Neuron (in vitro differentiated cells): Measurements from ENCODE around the gene CDC42BPA.
A peak's percentile ranks its signal among the peaks of the same experiment; 100 is the strongest.

Experiments
- H2AFZ ChIP-seq: one replicate; pipeline ENCODE4 v1.6.1; 2013; ENCODE audit warnings: low read depth, mild to moderate bottlenecking, inconsistent platforms, low read length, moderate library complexity
- H3K27me3 ChIP-seq: one replicate; pipeline ENCODE4 v1.6.1; 2013; ENCODE audit warnings: low read length; ENCODE audit not compliant: insufficient read depth
- H3K36me3 ChIP-seq: one replicate; pipeline ENCODE4 v1.6.1; 2013; ENCODE audit warnings: low read length; ENCODE audit not compliant: insufficient read depth
- H3K4me1 ChIP-seq: one replicate; pipeline ENCODE4 v1.6.1; 2013; ENCODE audit warnings: low read length; ENCODE audit not compliant: insufficient read depth
- H3K4me3 ChIP-seq: 2 replicates; pipeline ENCODE4 v1.5.1; 2013; ENCODE audit warnings: mild to moderate bottlenecking, low read length, moderate library complexity
- H3K9me3 ChIP-seq: one replicate; pipeline ENCODE4 v1.6.1; 2013; ENCODE audit warnings: low read length

CDC42BPA gene

DNA sequence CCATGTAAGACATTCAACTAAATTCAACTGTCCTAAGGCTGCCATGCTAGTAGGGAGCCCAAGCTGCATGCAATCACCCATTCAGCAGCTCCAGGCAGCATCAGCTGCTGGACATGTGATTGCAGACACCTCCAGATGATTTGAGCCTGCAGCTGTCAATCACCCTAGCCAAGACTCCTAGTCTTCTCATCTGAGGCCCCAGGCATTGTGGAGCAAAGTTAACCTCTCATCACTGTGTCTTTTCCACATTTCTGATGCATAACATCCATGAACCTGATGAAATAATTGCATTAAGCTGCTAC, 5.6 kb upstream of the CDC42BPA start:
- Histone ChIP-seq H3K4me1 (peaks cover 13% of the 10 kb centered on the region), H2AFZ (no peak overlapping the region), H3K4me3 (no peak overlapping the region), H3K36me3 (no peaks in the 10 kb centered on the region), H3K9me3 (no peaks in the 10 kb centered on the region), H3K27me3 (no peaks in the 10 kb centered on the region)

DNA sequence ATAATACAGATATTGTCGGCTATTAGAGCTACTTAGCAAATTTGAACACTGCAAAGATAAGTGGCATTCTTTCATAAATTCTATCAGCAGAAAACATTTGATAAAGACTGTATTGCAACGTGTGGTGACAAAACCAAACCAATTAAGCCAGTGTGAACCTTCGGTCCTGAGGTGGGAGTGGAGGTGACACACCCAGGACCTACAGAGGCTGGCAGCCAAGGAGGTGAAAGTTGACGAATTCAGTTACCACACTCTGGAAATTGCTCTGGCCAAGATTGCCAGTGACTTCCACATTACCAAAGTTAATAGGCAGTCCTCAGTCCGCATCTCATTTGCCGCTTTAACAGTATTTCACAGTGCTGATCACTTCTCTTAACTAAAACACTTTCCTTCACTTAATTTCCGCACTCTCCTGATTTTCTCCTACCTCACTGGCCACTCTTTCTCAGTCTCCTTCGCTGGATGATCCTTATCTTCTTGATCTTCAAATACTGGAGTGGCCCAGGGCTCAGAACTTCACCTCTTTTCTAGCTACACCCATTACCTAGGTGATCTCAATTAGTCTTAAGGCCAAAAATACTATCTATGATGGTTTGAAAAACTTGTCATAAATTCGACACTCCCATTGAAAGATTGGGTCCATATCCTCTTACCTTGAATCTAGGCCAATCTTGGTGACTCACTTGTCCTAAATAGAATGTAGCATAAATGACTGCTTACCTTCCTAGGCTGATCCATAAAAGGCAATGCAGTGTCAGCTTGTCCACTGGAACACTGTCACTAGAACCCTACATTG, 5.1 kb upstream of the CDC42BPA start:
- Histone ChIP-seq H3K4me1 (peaks cover 15% of the 10 kb centered on the region), H3K27me3 (no peaks in the 10 kb centered on the region), H3K9me3 (no peaks in the 10 kb centered on the region), H3K36me3 (no peaks in the 10 kb centered on the region), H2AFZ (no peak overlapping the region), H3K4me3 (no peak overlapping the region)

DNA sequence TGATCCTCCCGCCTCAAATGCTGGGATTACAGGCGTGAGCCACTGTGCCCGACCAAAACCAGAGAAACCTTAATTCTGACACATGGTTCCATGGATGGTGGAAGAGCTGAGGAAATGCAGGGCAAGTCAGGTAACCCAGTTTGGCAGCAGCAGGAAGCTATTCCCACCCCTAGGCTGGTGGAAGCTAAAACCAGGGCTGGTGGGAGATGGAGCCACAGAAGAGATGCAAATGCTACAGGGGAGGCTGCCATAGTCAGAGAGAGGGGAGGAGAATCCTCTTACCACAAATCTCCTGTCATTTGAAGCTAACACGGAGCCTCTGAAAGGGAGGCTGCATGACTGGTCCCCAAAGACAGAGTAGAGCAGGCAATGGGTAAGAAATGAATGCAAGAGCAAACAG, 4.1 kb upstream of the CDC42BPA start:
- Histone ChIP-seq H3K27me3 (no peaks in the 10 kb centered on the region), H3K4me1 (peaks cover 15% of the 10 kb centered on the region), H3K36me3 (no peaks in the 10 kb centered on the region), H2AFZ (no peak overlapping the region), H3K4me3 (no peak overlapping the region), H3K9me3 (no peaks in the 10 kb centered on the region)

DNA sequence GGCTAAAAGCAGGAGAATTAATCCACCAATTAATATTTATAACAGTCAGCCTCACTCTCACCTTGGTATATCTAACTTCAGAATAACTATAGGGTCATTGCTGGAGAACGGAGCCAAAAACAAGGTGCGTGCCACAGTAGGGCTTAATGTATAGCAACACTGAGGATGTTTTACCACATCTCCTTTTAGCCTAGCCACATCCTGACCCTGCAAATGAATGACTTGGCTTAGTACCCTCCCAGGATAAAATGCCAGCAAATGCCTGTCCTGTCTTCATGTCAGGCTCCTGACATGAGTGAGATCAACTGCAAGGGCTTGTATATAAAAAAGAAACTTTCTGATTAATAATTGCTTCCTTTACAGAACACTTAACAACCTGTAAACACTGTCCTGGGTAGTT, 2.7 kb upstream of the CDC42BPA start:
- no peaks in the 10 kb centered on the region for H3K27me3 ChIP-seq
- no peaks in the 10 kb centered on the region for H3K36me3 ChIP-seq
- H3K4me1 ChIP-seq = peaks cover 15% of the 10 kb centered on the region
- H3K9me3 ChIP-seq = no peaks in the 10 kb centered on the region
- no peak overlapping the region for H2AFZ ChIP-seq
- no peak overlapping the region for H3K4me3 ChIP-seq

DNA sequence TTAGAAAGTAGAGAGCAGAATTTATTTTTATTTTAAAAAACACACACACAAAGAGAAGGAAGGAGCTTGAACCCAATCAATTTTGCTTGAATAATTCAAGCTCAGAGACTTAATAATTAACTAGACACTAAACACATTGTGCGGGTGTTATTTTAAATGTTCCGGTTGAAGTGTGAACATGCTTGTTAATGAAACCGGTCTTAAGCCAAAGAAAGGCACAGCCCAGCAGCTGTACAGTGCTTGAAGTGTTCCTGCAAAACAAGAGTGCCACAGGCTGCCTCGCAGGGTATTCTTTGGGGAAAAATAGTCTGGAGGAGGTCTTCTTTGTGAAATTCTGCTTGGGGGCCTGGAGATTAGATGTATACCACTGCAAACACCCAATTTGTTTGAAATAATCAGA, 2.2 kb upstream of the CDC42BPA start:
- no peaks in the 10 kb centered on the region for H3K9me3 ChIP-seq
- H3K36me3 ChIP-seq = no peaks in the 10 kb centered on the region
- peaks cover 17% of the 10 kb centered on the region for H3K4me1 ChIP-seq
- H3K27me3 ChIP-seq = no peaks in the 10 kb centered on the region
- H2AFZ ChIP-seq = no peak overlapping the region
- no peak overlapping the region for H3K4me3 ChIP-seq

DNA sequence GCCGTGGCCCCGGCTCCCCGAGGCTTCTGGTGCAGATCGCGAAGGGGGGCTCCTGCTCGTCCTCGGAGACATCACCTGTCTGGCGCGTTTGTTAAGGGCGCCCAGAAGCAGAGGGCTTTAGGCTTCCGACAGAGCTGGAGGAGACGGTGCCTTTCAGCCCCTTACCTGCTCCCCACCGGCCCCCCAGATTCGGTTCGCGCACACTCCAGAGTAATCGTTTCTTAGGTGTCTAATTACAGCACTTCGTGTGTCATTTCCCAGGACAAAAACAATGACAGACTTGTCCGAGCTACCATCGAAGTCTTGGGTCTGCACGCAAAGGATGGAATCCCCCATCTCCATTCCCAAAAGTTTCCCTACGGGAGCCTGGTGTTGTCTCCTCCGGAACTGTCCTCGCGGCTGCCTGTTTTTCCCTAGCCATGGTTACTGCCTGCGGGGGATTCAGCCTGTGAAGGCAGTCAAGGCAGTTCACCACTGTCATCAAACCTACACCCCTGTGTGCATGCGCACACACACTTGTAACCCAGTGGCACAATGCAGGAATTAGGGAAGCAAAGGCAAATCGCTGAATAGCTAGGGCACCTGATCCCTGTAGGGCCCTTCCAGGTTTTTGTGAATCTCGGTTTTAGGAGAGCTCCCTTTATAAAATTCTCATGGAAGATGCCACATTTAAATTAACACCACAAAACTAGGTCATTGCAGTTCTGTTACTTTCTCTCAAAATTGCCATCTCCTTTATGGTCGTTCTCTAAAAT, 738 bp upstream of the CDC42BPA start:
- Histone ChIP-seq H3K27me3 (no peaks in the 10 kb centered on the region), H3K4me3 (peak overlapping the region; percentile 69), H3K36me3 (no peaks in the 10 kb centered on the region), H3K4me1 (peaks cover 20% of the 10 kb centered on the region), H2AFZ (peak overlapping the region; percentile 93), H3K9me3 (no peaks in the 10 kb centered on the region)

DNA sequence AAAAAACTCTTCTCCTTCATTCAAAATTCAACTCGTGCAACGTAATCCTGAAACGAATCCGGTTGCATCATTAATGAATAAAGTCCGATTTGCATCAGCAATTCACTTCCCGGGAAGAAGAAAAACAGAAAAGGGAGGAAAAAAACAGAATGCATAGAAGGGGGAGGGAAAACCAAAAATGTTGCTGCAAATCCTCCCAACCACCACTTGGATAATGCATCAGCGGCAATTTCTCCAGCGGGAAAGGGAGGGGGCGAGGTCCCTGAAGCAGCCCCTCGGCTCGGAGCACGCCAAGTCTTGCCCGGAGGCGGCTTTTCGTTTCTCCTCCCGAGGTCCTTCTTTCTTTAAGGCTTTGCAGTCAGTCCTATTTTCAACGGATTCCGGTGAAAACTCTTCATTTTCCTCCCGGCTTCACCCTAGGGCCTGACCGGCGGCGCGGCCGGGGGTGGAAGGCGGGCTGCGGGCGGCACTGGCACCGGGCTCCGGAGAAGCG, 723 bp downstream of the CDC42BPA start:
- H3K4me3 ChIP-seq = peak overlapping the region; percentile 69

DNA sequence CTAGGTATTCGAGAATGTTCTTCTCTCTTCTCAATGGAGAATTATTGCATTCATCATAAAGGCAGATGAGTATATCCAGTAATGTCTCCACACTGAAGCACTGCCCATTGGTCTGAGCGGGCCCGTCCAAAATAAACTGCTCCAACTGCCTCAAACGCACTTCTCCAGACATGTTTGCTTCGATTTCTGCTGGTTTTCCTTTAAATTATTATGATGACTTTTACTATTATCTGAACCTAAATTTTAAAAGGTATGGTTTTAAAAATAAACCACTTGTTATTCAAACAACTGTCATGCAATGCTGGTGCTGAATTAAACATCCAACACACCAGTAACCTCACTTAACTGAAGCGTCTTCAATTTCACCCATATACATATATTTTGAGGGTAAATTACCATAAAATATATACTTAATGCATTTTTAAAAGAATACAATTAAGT, 1.3 kb downstream of the CDC42BPA start:
- Histone ChIP-seq H2AFZ (no peak overlapping the region), H3K9me3 (no peaks in the 10 kb centered on the region)

More for the DNA sequence above, 723 bp downstream of the CDC42BPA start:
- Histone ChIP-seq H3K27me3 (no peaks in the 10 kb centered on the region), H3K4me1 (peaks cover 22% of the 10 kb centered on the region), H3K9me3 (no peaks in the 10 kb centered on the region), H3K36me3 (no peaks in the 10 kb centered on the region), H2AFZ (peak overlapping the region; percentile 33)

DNA sequence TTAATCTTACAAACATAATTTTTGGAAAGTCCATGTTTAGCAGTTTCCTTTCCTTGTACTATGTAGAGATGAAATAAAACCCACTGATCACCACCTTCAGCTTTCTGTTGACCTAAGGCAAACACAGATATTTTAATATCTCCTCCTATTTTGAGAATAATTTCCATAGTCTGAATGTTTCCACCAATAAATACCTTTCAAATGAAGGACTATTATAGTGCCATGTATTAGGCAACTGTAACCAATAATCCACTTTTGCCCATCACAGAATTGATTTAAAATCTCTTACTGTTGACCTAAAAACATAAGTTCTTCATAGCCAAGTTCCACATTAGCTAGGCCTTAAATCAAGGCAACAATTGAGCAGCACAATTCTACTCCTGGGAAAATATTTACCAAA, 1.8 kb downstream of the CDC42BPA start:
- Histone ChIP-seq H3K36me3 (no peaks in the 10 kb centered on the region), H3K9me3 (no peaks in the 10 kb centered on the region), H3K4me3 (peak overlapping the region; percentile 69), H3K27me3 (no peaks in the 10 kb centered on the region), H3K4me1 (peaks cover 22% of the 10 kb centered on the region), H2AFZ (no peak overlapping the region)

More for the DNA sequence above, 1.3 kb downstream of the CDC42BPA start:
- Histone ChIP-seq H3K4me1 (peaks cover 22% of the 10 kb centered on the region), H3K27me3 (no peaks in the 10 kb centered on the region), H3K36me3 (no peaks in the 10 kb centered on the region), H3K4me3 (peak overlapping the region; percentile 69)

DNA sequence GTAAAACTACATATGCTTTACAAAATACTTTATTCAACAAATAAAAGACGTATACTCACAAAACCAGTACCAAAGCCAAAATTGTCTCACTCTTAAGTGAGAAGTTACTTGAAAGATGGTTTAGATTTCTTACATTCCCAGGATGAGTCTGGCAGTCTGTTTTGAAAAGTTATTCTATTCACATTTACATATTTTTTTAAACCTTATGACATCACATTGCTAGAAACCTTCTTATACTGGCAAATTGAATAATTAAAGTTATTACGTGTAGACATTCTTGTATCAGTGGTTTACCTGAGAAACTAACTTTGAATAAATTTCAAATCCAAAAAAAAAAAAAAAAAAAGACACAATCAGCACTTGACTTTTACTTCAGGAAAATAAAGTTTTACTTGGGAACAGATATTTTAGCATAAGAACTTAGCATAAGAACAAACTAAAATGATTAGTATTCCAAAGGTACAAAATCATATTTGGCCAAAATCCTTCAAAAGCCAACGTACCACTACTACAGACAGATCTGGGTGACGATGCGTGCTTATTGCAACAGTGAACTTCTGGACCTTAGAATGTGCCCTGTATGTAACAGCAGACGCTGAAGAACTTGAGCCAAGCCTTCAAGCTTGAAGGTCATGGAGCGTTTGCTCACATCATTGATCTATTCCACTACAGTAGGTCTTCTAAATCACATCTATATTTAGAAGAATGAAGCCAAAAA, 2.5 kb downstream of the CDC42BPA start:
- Histone ChIP-seq H3K9me3 (no peaks in the 10 kb centered on the region), H3K4me1 (peaks cover 21% of the 10 kb centered on the region), H2AFZ (no peak overlapping the region), H3K36me3 (no peaks in the 10 kb centered on the region), H3K4me3 (peak overlapping the region; percentile 69), H3K27me3 (no peaks in the 10 kb centered on the region)

DNA sequence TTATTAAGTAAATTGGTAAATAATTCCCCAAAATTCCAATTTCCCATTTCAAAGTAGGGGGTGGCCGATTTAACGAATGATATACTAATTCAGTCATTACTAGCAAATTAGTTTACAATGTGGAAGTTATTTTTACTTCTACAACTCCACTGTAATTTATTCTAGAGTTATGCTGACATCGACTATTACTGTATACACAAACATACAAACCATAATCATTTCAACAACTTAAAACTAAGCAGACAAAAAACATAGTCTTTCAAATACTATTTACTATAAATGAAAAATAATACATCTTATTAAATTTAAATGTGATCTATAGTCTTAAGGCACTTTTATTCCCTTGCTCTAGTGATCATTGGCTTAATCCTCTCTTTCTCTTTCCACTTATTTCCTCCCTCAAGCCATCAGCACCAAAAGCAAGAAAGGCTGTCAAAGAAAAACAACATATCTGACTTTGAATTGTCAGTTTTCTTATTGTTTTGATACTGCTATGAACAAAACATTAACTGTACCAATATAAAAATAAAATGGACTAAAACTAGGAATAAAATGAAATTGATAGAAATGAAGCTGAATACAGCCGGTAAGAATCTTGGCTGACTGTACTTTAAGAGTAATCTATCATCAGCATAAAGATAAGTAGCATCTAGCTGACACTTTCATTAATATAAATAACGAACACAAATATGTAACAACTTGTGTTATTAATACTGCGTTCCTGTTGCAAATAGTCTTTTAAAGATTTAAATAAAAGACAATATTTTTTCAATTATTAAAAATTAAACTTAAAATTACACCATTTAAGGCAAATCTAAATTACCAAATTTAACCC, 4.1 kb downstream of the CDC42BPA start:
- Histone ChIP-seq H3K9me3 (no peaks in the 10 kb centered on the region), H3K4me3 (peak overlapping the region; percentile 69), H3K36me3 (no peaks in the 10 kb centered on the region), H3K4me1 (peaks cover 12% of the 10 kb centered on the region), H3K27me3 (no peaks in the 10 kb centered on the region), H2AFZ (no peak overlapping the region)

DNA sequence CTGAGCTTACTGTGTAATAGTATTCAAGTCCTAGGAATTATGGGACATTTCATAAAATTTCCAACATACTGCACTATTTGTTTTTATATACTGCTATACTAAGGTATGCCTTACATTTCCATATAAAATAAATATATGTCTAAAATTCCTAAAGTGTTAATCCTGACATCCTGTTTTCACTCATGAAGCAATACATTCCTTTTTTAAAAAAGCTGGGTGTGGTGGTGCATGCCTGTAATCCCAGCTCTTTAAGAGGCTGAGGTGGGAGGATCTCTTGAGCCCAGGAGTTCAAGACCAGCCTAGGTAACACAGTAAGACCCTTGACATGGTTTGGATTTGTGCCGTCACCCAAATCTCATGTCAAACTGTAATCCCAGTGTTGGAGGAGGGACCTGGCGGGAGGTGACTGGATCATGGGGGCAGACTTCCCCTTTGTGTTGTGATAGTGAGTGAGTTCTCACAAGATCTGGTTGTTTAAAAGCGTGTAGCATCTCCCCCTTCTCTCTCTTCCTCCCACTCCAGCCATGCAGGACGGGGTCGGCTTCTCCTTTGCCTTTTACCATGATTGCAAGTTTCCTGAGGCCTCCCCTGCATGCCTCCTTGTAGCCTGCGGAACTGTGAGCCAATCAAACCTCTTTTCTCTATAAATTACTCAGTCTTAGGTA, 5.8 kb downstream of the CDC42BPA start:
- Histone ChIP-seq H3K27me3 (no peaks in the 10 kb centered on the region), H2AFZ (no peak overlapping the region), H3K36me3 (peaks cover 2% of the 10 kb centered on the region), H3K4me3 (no peak overlapping the region), H3K4me1 (peaks cover 7% of the 10 kb centered on the region), H3K9me3 (no peaks in the 10 kb centered on the region)
